Measurements from ENCODE around the gene ZNF335.
"Not testable (repeated sequence)": the region's sequence is repeated elsewhere in the genome, so short reads cannot be mapped to it uniquely, and the experiment has no call there.

The ZNF335 gene

DNA sequence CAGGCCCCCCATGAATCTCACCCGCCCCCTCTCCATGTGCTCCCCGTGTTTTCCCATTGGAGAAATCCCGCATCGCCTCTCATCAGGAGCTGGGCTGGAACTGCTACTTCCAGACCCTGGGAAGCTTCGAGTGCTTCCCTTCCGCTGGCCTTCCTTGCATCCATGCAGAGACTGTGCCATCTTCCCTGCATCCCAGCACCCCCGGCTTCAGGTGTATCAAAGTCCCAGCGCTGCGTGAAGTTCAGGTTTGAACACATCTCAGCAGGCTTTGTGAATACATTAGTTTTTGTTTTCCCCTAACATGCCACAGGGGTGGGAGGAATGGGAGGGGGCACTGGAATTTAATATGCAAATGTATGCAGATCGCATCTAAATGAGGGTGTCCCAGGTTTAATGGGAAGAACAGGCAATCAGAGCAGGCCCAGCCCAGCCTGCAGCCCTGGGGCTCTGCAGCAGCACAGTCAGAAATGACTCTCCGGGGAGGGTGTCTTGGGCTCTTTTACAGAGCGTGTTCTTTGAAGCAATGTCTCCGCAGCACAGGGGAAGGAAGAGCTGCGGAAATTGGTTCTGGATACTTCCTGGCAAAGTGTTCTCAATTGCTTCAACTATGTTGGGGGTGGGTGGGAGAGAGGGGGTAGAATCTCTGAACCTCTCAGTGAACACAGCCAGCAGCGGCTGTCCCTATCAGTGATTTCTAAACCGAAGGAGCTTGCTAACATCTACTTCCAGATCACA is 28.4 kb upstream of the ZNF335 start:
- no peak for FAIRE-seq

DNA sequence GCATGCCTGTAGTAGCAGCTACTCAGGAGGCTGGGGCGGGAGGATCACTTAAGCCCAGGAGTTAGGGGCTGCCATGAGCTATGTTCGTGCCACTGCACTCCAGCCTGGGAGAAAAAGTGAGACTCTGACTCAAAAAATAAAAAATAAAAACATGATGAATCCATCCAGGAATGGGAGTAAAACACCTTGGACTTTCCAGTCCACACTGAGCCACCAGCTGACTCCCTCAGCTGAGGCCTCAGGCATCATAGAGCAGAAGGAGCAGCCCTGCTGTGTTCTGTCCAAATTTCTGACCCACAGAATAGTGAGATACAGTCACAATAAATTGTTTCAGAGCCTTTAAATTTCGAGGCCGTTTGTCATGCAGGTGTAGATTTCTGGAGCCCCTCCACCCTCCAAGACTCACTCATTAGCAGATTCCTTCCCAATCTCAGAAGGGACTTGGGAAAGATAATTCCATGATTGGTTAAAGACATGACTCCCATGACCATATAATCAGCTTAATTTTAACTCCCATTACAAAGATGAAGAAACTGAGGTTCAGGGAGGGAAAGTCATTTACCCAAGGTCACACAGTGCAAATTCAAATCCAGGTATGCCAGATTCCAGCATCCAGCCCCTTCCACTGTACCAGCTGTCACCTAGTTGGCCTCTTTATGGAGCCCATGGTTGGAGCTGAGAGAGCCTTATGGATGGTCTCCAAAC is 27.7 kb upstream of the ZNF335 start:
- no peak for FAIRE-seq

DNA sequence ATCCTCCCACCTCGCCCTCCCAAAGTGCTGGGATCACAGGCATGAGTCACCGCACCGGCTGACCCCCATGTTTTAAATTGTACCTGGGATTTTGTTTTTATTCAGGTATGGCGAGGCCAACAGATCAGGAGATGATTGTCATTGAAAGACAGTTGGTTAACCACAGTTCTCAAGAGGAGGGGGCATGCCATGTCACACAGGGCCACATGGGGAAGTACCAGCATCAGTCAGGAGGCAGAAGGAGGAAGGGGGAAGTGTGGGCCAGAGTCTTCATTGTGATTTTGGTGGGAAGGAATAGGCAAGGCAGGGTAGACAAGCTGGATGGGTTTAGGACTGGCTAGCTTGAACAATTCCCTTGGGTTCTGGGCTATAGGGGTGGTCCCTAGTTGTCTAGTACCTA is 26.8 kb upstream of the ZNF335 start:
- FAIRE-seq: no peak

DNA sequence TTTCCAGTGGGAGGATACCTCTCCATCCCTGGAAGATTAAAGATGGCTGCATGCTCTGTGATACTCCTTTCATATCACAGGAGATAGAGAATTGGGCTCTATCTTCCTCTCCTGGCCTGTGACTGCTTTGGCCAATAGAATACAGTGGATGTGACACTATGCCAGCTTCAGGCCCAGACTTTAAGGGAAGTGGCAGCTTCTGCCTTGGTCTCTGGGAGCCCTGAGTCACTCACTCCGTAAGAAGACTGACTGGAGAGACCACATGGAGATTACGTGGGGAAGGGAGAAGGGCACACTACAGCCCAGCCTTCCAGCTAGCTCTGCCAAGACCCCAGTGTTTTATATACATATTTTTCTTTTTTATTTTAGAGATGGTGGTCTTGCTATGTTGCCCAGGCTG is 26.3 kb upstream of the ZNF335 start:
- FAIRE-seq: no peak

DNA sequence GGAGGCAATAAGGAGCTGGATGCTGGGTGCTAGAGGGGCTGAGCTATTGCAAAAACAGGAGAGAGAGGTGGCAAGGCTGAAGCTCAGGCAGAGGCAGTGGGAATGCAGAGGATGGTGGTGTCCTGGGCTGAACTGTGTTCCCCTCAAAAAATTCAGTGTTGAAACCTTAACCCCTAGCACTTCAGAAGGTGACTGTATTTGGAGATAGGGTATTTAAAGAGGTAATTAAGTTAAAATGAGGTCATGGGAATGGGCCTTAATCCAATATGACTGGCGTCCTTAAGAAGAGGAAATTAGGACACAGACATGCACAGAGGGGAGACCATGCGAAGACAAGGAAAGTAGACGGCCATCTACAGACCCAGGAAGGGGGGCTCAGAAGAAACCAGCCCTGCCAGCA is 25.2 kb upstream of the ZNF335 start:
- no peak for FAIRE-seq

DNA sequence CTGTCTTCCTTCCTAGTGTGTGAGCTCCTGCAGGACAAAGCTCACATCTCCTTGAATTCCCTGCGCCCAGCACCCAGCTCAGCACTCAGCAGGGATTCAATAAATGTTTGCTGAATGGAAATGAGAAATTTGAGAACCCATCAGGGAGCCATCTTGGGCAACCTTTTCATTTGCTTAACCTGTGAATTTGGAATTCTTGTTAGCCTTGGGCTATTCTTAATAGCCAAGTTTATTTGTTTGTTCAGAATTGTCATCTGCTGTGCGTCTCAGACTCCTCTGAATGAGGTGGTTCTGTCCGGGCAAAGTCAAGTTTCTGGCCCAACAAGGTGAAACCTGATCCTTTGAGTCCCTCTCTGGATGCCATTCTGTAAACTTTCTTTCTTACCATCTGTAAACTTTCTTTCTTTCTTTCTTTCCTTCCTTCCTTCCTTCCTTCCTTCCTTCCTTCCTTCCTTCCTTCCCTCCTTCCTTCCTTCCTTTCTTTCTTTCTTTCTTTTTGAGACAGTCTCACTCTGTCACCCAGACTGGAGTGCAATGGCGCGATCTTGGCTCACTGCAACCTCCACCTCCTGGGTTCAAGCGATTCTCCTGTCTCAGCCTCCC is 23.6 kb upstream of the ZNF335 start:
- FAIRE-seq: not testable (repeated sequence)

DNA sequence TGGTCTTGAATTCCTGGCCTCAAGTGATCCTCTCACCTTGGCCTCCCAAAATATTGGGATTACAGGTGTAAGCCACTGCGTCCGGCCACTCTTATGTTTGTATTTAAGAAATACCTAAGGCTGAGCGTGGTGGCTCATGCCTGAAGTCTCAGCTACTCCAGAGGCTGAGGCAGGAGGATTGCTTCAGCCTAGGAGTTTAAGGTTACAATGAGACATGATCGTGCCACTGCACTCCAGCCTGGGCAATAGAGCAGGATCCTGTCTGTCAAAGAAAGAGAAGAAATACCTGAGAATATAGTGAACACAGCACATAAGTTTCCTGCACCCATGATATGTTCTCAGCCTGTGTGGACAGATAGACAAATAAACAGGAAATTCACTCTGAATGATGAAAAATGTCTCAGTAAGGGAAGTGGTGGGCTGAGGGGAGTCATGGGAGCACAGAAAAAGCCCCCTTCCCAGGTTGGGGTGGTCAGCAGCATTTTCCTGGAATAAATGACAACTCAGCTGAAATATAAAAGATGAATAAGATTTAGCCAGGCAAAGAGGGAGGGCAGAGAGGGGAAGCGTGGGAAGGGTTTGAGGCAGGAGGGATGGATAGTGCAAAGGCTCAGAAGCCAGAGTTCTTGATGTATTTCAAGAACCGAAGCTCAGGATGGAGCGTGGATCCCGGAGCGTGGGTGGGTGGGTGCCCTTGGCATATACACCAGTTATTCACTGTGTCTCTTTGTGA is 22.9 kb upstream of the ZNF335 start:
- FAIRE-seq: no peak

DNA sequence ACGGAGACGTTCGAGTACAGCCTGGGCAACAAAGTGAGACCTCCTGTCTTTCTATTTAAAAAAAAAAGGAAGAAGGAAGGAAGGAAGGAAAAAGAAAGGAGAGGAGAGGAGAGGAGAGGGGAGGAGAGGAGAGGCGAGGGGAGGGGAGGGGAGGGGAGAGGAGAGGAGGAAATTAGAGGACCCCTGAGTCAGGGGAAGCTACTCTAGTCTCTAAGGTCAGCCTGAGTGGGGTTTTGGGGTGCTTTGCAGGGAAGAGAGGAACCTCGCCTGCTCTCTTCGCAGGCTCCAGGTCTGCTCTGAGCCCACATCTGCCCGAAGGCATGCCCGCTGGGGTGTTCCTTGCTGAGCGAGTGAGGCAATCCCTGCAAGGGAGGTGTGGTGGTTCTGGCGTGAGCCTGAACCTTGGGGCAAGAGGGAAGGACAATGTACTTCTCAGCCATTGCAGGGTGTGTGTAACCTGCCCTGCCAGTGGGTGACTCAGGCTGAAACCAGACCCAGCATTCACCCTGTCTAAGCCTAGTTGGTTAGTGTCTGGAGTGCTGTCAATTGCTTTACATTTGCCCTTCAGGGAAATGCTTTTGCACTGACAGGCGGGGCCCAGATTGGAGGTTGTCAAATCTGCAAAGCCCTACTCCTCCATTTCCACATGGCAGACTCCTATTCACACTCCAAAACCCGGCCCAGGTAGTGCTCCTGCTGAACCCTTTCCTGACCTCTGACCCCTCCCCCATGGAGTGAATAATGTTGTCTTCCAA is 21.4 kb upstream of the ZNF335 start:
- FAIRE-seq: no peak

DNA sequence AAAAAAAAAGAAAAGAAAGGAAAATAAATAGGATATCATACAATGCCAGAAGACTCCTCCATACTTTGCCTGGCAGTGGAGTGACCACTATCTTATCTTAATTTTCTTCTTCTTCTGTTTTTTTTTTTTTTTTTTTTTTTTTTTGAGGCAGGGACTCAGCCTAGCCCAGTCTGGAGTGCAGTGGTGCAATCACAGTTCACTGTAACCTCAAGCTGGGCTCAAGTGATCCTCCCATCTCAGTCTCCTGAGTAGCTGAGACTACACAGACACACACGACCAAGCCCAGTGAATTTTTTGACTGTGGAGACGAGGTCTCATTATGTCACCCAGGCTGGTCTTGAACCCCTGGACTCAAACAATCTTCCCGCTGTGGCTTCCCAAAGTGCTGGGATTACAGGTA is 19.6 kb upstream of the ZNF335 start:
- no peak for FAIRE-seq

DNA sequence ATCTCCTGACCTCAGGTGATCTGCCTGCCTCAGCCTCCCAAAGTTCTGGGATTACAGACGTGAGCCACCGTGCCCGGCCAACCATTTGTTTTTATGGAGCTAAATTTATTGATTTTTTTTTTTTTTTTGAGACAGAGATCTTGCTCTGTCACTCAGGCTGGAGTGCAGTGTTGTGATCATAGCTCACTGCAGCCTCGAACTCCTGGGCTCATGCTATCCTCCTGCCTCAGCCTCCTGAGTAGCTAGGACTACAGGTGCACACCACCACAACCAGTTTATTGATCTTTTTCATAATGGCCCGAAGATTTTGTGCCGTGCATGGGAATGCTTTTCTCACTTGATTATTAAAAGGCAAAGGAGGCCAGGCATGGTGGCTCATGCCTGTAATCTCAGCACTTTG is 16.8 kb upstream of the ZNF335 start:
- FAIRE-seq: not testable (repeated sequence)

DNA sequence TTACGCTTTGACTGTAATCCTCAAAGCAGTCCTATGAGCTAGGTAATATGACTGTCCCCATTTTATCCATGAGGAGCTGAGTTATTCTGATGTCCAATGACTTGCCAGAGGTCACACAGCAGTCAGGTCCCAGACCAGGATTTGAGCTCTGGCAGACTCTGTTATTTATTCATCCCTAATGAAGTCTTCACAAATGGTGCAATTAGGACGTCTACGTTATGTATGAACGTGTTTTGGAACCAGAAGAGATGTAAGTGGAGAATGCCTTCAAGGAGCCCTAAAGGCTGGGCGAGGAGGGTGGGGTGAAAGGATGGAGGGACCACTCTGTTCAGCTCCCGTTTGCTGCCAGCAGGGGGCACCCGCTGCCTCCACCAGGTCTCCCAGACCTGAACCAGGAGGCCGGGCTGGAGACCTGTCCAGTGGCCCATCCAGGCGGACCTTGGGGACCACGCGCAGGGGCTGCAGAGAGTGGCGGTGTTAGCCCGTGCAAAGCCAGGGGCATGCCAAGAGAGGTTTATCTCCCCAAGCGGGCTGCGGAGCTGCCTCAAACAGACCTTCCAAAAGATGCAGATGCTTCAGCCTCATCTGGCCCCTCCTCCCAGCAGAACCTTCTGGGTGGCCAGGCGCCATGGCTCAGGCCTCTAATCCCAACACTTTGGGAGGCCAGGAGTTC is 15.2 kb upstream of the ZNF335 start:
- FAIRE-seq: no peak

DNA sequence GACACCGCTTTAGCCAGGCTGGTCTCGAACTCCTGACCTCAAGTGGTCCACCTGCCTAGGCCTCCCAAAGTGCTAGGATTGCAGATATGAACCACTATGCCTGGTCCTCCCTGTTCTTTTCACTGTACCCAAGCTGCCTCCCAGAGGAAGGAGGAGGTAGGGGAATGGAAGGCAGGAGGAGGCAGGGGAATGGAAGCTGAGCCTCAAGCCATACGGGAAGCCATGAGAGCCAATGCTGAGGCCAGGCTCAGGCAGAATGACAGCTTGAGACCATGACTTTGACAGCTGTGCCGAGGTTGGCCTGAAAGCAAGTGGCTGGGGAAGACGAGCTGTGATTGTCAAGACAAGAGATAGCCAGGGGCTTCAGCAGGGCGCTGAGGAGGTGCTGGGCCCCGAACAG is 13.6 kb upstream of the ZNF335 start:
- no peak for FAIRE-seq

DNA sequence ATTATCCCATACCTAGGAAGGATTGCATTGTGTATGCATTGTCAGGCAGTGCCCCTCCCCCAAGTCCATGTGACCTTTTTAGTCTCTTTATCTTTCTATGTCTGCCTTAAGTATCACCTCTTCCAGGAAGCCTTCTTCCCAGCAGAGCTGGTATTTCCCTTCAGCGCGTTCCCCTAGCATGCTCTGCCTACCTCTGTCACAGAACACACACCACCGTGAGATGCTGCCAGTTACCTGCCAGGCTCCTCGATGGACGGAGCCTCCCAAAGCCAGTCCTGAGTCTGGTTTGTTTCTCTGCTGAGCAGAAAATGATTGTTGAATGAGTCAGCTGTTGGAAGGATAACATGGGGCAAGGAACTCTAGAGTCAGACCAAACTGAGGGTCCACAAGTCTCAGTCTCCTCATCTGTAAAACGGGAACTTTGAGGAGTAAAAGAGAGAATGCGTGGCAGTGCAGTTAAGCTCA is 11.3 kb upstream of the ZNF335 start:
- FAIRE-seq: no peak

DNA sequence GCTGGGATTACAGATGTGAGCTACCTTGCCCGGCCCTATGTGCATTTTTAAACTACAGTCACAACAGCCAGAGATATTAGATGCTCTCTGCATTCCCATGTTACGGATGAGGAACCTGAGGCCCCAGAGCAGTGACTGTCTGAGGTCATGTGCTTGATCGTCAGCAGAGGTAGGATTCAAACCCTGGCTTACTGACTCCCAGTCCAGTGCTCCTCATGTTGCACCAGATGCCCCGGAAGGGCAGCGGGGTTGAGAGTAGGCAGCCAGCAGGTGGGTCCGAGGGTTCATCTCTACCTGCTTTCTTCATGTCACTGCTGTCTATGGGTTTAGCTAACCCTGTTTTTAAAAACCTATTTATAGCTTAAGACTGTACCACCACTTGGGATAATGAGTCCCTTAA is 9.3 kb upstream of the ZNF335 start:
- FAIRE-seq: no peak

DNA sequence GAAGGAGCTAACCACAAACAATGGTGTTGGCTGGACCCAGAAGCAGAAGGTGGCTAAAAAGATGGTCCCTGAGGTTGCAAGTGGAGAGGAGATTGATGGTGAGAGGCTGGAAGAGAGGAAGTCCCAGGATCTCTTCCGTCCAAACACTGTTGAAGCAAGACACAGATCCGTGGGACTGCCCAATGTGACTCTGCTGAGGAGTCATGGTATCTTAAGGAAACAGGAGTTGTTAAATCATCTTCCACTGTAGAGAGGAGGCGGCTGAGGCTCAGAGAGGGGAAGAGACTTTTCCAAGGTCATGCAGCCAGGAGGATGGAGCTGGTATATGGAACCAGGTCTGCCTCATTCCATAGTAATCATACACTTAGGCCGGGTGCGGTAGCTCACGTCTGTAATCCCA is 4.1 kb upstream of the ZNF335 start:
- FAIRE-seq: no peak

DNA sequence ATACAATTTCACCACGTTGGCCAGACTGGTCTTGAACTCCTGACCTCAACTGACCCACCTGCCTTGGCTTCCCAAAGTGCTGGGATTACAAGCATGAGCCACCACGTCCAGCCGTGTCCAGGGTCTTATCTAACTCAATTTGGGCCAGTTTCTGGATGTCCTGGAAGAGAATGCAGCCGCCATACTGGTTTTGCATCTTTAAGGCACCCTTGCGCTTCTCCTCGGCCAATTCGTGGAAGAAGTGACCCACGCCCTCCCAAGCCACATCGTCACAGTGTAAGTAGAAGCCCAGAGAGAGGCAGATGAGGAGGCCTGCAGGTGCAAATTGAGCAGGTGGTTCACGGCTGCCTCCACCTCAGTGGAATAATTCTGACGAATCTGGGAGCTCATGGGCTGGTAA is 3.7 kb upstream of the ZNF335 start:
- FAIRE-seq: no peak

DNA sequence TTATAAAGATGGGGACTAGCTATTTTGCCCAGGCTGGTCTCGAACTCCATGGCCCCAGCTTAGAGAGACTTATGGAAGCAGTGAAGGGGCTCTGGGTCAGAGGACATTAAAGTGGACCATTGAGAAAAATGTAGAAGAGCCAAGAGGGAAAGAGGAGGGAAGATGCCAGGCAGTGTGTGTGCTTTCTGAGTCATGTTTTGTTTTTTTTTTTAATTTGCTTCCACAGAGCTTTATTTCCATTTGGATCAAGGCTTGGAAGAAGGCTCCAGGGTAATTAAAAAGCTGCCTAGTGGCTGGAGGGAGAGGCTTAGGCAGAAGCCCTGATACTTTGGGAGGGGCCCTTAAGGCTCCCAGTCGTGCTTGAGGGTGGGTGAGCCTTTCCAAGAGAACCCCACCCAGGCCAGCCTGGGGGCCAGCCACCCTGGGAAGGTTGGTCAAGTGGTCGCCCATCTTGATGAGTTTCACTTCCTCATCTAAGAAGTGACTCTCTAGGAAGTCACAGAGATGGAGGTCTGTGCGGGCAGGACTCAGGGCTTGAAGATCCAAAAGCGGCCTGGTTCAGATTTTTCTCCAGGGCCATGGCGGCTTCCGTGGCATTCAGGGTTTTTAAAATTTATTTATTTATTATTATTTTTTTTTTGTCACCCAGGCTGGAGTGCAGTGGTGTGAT is 3.0 kb upstream of the ZNF335 start:
- no peak for FAIRE-seq

DNA sequence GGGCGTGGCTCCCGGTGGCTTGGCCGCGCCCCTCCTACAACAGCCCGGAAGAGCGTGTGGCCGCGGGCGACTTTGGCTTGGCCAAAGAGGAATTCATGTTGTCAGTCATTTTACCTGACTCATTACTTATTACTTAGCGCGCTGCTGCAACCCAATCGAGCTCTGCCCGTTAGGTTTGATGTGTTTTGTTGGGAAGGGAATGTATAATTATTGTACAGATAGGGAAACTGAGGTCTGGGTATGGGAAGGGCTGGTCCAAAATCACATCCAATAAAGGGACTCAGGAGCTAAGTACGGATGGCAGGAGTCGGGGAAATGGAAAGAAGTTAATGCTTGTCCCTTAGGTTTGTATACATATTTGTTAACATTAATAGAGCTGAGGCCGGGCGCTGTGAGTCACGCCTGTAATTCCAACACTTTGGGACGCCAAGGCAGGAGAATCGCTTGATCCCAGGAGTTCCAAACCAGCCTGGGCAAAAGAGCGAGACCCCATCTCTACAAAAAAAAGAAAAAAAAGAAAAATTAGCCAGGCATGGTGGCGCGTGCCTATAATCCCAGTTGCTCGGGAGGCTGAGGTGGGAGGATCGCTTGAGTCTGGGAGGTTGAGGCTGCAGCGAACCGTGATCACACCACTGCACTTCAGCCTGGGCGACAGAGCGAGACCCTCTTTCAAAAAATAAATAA is 639 bp upstream of the ZNF335 start:
- FAIRE-seq: no peak

DNA sequence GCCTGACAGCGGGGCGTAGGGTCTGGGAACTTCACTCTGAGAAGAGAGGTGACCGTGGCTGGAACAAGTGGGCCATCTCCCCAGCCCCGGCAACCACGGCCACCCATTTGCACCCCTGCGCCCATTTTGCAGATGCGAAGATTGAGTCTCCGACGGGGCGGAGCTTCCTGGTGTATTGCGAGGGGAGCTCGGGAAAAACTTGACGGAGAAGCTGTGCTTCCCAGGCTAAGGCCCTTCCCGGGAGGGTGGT is 653 bp downstream of the ZNF335 start:
- no peak for FAIRE-seq

DNA sequence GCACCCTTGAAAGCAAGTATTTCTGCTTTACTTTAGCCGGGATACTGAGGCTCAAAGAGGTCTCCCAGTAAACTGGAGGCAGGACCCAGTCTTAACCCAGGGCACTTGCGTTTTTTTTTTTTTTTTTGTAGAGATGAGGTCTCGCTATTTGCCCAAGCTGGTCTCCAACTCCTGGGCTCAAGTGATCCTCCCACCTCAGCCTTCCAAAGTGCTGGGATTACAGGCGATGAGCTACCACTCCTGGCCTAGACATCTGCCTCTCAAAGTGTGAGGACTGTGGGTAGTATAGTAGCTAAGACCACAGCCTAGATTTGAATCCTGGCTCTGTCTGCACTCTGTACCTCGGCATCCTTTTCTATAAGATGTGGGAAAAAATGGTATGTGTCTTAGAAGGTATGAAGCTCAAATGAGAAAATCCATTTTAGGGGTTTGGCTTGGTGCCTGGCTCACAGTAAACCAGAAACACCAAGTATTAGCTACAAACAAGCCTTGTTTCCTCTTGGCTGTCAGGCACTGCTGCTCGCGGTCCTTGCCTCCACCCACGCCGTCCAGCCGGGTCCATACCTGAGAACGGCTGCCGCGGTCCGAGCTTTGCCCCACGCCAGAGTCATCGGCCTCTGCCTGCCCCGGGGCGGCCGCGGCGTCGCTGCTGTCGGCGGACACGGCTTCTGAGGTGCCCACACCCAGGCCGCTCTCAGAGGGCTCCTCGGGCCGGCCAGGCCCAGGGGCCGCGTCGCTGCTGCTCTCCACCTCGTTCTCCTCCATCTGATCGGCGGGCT is 1.2 kb downstream of the ZNF335 start:
- no peak for FAIRE-seq
